ENCODE results near the gene SPATS2L. TPM values are rescaled to one million over a fixed set of nuclear protein-coding genes. Genes with fewer than 3 reads are reported as not detected.

SPATS2L gene
- total RNA-seq, 1 experiment from 2014 or later: 47.3 TPM

DNA sequence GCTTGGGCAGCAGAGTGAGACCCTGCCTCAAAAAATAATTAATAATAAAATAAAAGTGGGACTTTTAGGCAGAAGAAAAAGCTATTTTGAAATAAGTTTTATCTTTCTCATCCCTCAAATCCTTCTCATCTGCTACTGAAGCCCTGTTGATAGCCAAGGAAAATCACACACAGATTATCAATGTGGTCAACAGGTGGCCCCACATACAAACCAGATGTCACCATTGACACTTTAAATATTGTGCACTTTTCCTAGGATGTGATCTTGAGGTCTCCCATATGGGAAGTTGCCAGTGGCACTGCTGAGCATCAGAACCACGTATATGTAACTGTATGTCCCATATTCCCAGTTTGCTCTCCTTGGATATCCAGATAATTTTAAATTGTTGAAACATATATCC lies 138.8 kb downstream of the SPATS2L start:
- TF ChIP-seq, protein P1, sequence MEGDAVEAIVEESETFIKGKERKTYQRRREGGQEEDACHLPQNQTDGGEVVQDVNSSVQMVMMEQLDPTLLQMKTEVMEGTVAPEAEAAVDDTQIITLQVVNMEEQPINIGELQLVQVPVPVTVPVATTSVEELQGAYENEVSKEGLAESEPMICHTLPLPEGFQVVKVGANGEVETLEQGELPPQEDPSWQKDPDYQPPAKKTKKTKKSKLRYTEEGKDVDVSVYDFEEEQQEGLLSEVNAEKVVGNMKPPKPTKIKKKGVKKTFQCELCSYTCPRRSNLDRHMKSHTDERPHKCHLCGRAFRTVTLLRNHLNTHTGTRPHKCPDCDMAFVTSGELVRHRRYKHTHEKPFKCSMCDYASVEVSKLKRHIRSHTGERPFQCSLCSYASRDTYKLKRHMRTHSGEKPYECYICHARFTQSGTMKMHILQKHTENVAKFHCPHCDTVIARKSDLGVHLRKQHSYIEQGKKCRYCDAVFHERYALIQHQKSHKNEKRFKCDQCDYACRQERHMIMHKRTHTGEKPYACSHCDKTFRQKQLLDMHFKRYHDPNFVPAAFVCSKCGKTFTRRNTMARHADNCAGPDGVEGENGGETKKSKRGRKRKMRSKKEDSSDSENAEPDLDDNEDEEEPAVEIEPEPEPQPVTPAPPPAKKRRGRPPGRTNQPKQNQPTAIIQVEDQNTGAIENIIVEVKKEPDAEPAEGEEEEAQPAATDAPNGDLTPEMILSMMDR (conservative IDR thresholded peaks at IDR 0.05): no peak
- H3K27me3 Mint-ChIP-seq (ENCODE audit: low read depth): no peaks in the 10 kb centered on the region
- H3K9ac ChIP-seq (ENCODE audit: extremely low read depth, insufficient read length, low read length): no peak overlapping the region
- no peak overlapping the region for H2BK12ac ChIP-seq (ENCODE audit: insufficient read length, low read depth, low read length)
- no peak overlapping the region for H3K27ac ChIP-seq (ENCODE audit: insufficient read length, low read depth, low read length)
- peak overlapping the region in 1 of 3 experiments; percentile 75; a peak in 1 of 7 replicates for H3K27ac Mint-ChIP-seq
- H3K18ac ChIP-seq (ENCODE audit: insufficient read length, low read depth, low read length): no peak overlapping the region
- H3K79me2 ChIP-seq (ENCODE audit: insufficient read depth, low read length): no peaks in the 10 kb centered on the region
- H2BK20ac ChIP-seq (ENCODE audit: low read depth, low read length, poor library complexity, severe bottlenecking): no peak overlapping the region
- no peaks in the 10 kb centered on the region for H3K79me1 ChIP-seq (ENCODE audit: insufficient read depth, low read depth, low read length, poor library complexity, severe bottlenecking)
- H3K4me3 Mint-ChIP-seq: no peak overlapping the region
- no peak overlapping the region for H2BK15ac ChIP-seq (ENCODE audit: low read depth, low read length)
- H3K23ac ChIP-seq (ENCODE audit: insufficient read length, low read depth, low read length): no peak overlapping the region
- H3K27me3 ChIP-seq (ENCODE audit: insufficient read depth, low read length): no peaks in the 10 kb centered on the region
- no peak overlapping the region for H3K56ac ChIP-seq (ENCODE audit: insufficient read length, low read depth, low read length)
- no peaks in the 10 kb centered on the region for H4K20me1 ChIP-seq (ENCODE audit: control insufficient read depth, insufficient read depth, insufficient read length)
- no peak overlapping the region for H3K14ac ChIP-seq (ENCODE audit: insufficient read depth, low read length)
- no peak overlapping the region for H4K5ac ChIP-seq (ENCODE audit: insufficient read length, low read depth, low read length)
- H3T11ph ChIP-seq (ENCODE audit: low read length): no peak overlapping the region
- no peak overlapping the region for H2BK5ac ChIP-seq (ENCODE audit: insufficient read length, low read length)
- H4K91ac ChIP-seq (ENCODE audit: insufficient read length, low read depth, low read length): no peak overlapping the region
- H3K4me2 ChIP-seq (ENCODE audit: insufficient read depth, insufficient read length, low read length): no peak overlapping the region
- H4K8ac ChIP-seq (replicated peaks; ENCODE audit: insufficient read length, low read depth, low read length): no peak overlapping the region
- WGBS (ENCODE audit: extremely low coverage, insufficient read length, low lambda C conversion rate): no CpG with 5 or more reads among the region's 1 CpG
- no peak overlapping the region for H2AK5ac ChIP-seq (ENCODE audit: insufficient read length, low read length)
- no peaks in the 10 kb centered on the region for H3K9me3 Mint-ChIP-seq
- no peaks in the 10 kb centered on the region for H3K4me1 ChIP-seq (ENCODE audit: insufficient read depth, low read length)
- no peak overlapping the region for H2AFZ ChIP-seq (ENCODE audit: low read length)
- H3K36me3 Mint-ChIP-seq (ENCODE audit: insufficient read depth in 1 of 3, low read depth in 3 of 3): peaks cover 2 to 43% (median 16%) of the 10 kb centered on the region in 3 experiments; a peak in 6 of 7 replicates
- H3K23me2 ChIP-seq (ENCODE audit: insufficient read length, low read depth, low read length, poor library complexity, severe bottlenecking): no peaks in the 10 kb centered on the region
- no peaks in the 10 kb centered on the region for H3K9me3 ChIP-seq (ENCODE audit: control insufficient read depth, low read depth, low read length)
- no peak for DNase-seq
- no peak overlapping the region for H3K4ac ChIP-seq (ENCODE audit: low read depth, low read length)
- H3K4me1 Mint-ChIP-seq: no peaks in the 10 kb centered on the region
- no peak overlapping the region for H2BK120ac ChIP-seq (ENCODE audit: low read depth, low read length, poor library complexity, severe bottlenecking)
